ENCODE measurements around the gene MYO18A. TPM values are rescaled to one million over a fixed set of nuclear protein-coding genes. Genes with fewer than 3 reads are reported as not detected.

The MYO18A gene
- total RNA-seq, 2 donors from 2014 or later: 43.8 to 56.7 TPM

- WGBS, 2 experiments (ENCODE audit: insufficient coverage in 1 of 2, insufficient read length in 1 of 2): 81 to 95% methylated on average over 4 to 13 of the region's 13 CpGs
- peaks cover 21% of the 10 kb centered on the region for H3K36me3 ChIP-seq (ENCODE audit: control insufficient read depth, insufficient read depth, low read length)
Observed at GRCh38 chr17:29091606-29092289, 88.5 kb downstream of the MYO18A start.

GRCh38 chr17:29090750-29091605 is 89.2 kb downstream of the MYO18A start:
- Histone ChIP-seq H3K4me3 (ENCODE audit: low read length) (no peak overlapping the region), H3K27me3 (ENCODE audit: control insufficient read depth, insufficient read depth, low read length, poor library complexity, severe bottlenecking) (no peaks in the 10 kb centered on the region), H3K9ac (ENCODE audit: extremely low read depth, low read length, poor library complexity, severe bottlenecking) (no peak overlapping the region), H3K27ac (ENCODE audit: low read depth, low read length) (peak overlapping the region; percentile 90), H3K36me3 (ENCODE audit: control insufficient read depth, insufficient read depth, low read length) (peaks cover 21% of the 10 kb centered on the region), H3K4me1 (ENCODE audit: control insufficient read depth, insufficient read depth, low read length) (peaks cover 13% of the 10 kb centered on the region), H3K9me3 (ENCODE audit: control insufficient read depth, low read length) (no peaks in the 10 kb centered on the region)
- H3K9me3 Mint-ChIP-seq: no peaks in the 10 kb centered on the region
- H3K27me3 Mint-ChIP-seq (ENCODE audit: insufficient read depth): no peaks in the 10 kb centered on the region
- peak; percentile 78 for DNase-seq
- 75 to 77% methylated on average over 8 to 11 of the region's 12 CpGs for WGBS, 2 experiments (ENCODE audit: insufficient coverage in 1 of 2, insufficient read length in 1 of 2)
- peaks cover 18% of the 10 kb centered on the region for H3K4me1 Mint-ChIP-seq
- H3K4me3 Mint-ChIP-seq: no peak overlapping the region
- peak; percentile 32 for TF ChIP-seq CTCF (conservative IDR thresholded peaks at IDR 0.05)
- H3K27ac Mint-ChIP-seq: no peak overlapping the region
- peaks cover 38% of the 10 kb centered on the region for H3K36me3 Mint-ChIP-seq (ENCODE audit: low read depth)

More at GRCh38 chr17:29091606-29092289, 88.5 kb downstream of the MYO18A start:
- Histone ChIP-seq H3K4me1 (ENCODE audit: control insufficient read depth, insufficient read depth, low read length) (peaks cover 13% of the 10 kb centered on the region), H3K9ac (ENCODE audit: extremely low read depth, low read length, poor library complexity, severe bottlenecking) (no peak overlapping the region), H3K9me3 (ENCODE audit: control insufficient read depth, low read length) (no peaks in the 10 kb centered on the region), H3K27ac (ENCODE audit: low read depth, low read length) (peak overlapping the region; percentile 63), H3K27me3 (ENCODE audit: control insufficient read depth, insufficient read depth, low read length, poor library complexity, severe bottlenecking) (no peaks in the 10 kb centered on the region), H3K4me3 (ENCODE audit: low read length) (no peak overlapping the region)
- TF ChIP-seq CTCF (conservative IDR thresholded peaks at IDR 0.05): no peak
- peaks cover 34% of the 10 kb centered on the region for H3K36me3 Mint-ChIP-seq (ENCODE audit: low read depth)
- H3K27me3 Mint-ChIP-seq (ENCODE audit: insufficient read depth): no peaks in the 10 kb centered on the region
- no peak overlapping the region for H3K27ac Mint-ChIP-seq
- H3K4me1 Mint-ChIP-seq: peaks cover 17% of the 10 kb centered on the region
- DNase-seq: no peak
- H3K9me3 Mint-ChIP-seq: no peaks in the 10 kb centered on the region
- no peak overlapping the region for H3K4me3 Mint-ChIP-seq

- Histone ChIP-seq H3K9ac (ENCODE audit: extremely low read depth, low read length, poor library complexity, severe bottlenecking) (no peak overlapping the region), H3K36me3 (ENCODE audit: control insufficient read depth, insufficient read depth, low read length) (peaks cover 21% of the 10 kb centered on the region), H3K9me3 (ENCODE audit: control insufficient read depth, low read length) (no peaks in the 10 kb centered on the region), H3K4me3 (ENCODE audit: low read length) (no peak overlapping the region), H3K4me1 (ENCODE audit: control insufficient read depth, insufficient read depth, low read length) (peaks cover 16% of the 10 kb centered on the region), H3K27ac (ENCODE audit: low read depth, low read length) (peak overlapping the region; percentile 90), H3K27me3 (ENCODE audit: control insufficient read depth, insufficient read depth, low read length, poor library complexity, severe bottlenecking) (no peaks in the 10 kb centered on the region)
- WGBS, 2 experiments (ENCODE audit: insufficient coverage in 1 of 2, insufficient read length in 1 of 2): 69 to 75% methylated on average over 4 of the region's 4 CpGs
- H3K4me3 Mint-ChIP-seq: no peak overlapping the region
- no peak for TF ChIP-seq CTCF (conservative IDR thresholded peaks at IDR 0.05)
- peaks cover 22% of the 10 kb centered on the region for H3K4me1 Mint-ChIP-seq
- H3K27ac Mint-ChIP-seq: no peak overlapping the region
- H3K27me3 Mint-ChIP-seq (ENCODE audit: insufficient read depth): no peaks in the 10 kb centered on the region
- no peak for DNase-seq
- peaks cover 40% of the 10 kb centered on the region for H3K36me3 Mint-ChIP-seq (ENCODE audit: low read depth)
- no peaks in the 10 kb centered on the region for H3K9me3 Mint-ChIP-seq
Observed at GRCh38 chr17:29090108-29090507, 90.1 kb downstream of the MYO18A start.

Data from endodermal cell (in vitro differentiated cells).